GM23248 (cell line): ENCODE data around the gene BIRC6. TPM values are rescaled to one million over a fixed set of nuclear protein-coding genes. Genes with fewer than 3 reads are reported as not detected.

ENCODE experiments used
- DNase-seq: peaks from one replicate; pipeline ENCODE4 v3.0.0-alpha.2; 2015
- H2AFZ ChIP-seq: fragments of 200-600 bp; sonication (generic); 2 replicates; pipeline ENCODE4 v1.6.1; 2016; ENCODE audit warnings: antibody characterized with exemption
- H3F3A ChIP-seq: fragments of 200-600 bp; sonication (generic); 2 replicates; pipeline ENCODE4 v1.6.1; 2016; ENCODE audit warnings: mild to moderate bottlenecking, antibody characterized with exemption, mixed run types; ENCODE audit not compliant: insufficient read depth
- H3K27ac ChIP-seq: fragments of 200-600 bp; sonication (generic); 2 replicates; pipeline ENCODE4 v1.5.1; 2016; ENCODE audit warnings: mild to moderate bottlenecking
- H3K27me3 ChIP-seq: fragments of 200-600 bp; sonication (generic); replicated peaks from 2 replicates; pipeline ENCODE4 v1.6.1; 2016; ENCODE audit warnings: mild to moderate bottlenecking; ENCODE audit not compliant: insufficient read depth
- H3K36me3 ChIP-seq: fragments of 200-600 bp; sonication (generic); 2 replicates; pipeline ENCODE4 v1.6.1; 2016; ENCODE audit warnings: low read depth, mild to moderate bottlenecking
- H3K4me1 ChIP-seq: fragments of 200-600 bp; sonication (generic); 2 replicates; pipeline ENCODE4 v1.6.1; 2016; ENCODE audit warnings: mild to moderate bottlenecking; ENCODE audit not compliant: insufficient read depth
- H3K4me2 ChIP-seq: fragments of 200-600 bp; sonication (generic); one replicate; pipeline ENCODE4 v1.6.1; 2016; ENCODE audit warnings: mild to moderate bottlenecking; ENCODE audit not compliant: unreplicated experiment
- H3K4me3 ChIP-seq: fragments of 200-600 bp; sonication (generic); 2 replicates; pipeline ENCODE4 v1.5.1; 2016; ENCODE audit warnings: mild to moderate bottlenecking
- H3K79me2 ChIP-seq: fragments of 200-600 bp; sonication (generic); 2 replicates; pipeline ENCODE4 v1.6.1; 2016; ENCODE audit warnings: mild to moderate bottlenecking; ENCODE audit not compliant: insufficient read depth
- H3K9ac ChIP-seq: fragments of 200-600 bp; sonication (generic); 2 replicates; pipeline ENCODE4 v1.6.1; 2016; ENCODE audit warnings: mild to moderate bottlenecking
- H3K9me2 ChIP-seq: fragments of 200-600 bp; sonication (generic); 2 replicates; pipeline ENCODE4 v1.6.1; 2016; ENCODE audit warnings: mixed run types, mild to moderate bottlenecking, moderate library complexity; ENCODE audit not compliant: insufficient read depth
- H3K9me3 ChIP-seq: fragments of 200-600 bp; sonication (generic); one replicate; pipeline ENCODE4 v1.6.1; 2017; ENCODE audit warnings: low read depth
- H4K20me1 ChIP-seq: fragments of 200-600 bp; sonication (generic); 2 replicates; pipeline ENCODE4 v1.6.0; 2016; ENCODE audit not compliant: insufficient read depth
- EZH2 ChIP-seq: fragments of 200-600 bp; sonication (generic); IDR thresholded peaks from 2 replicates; pipeline ENCODE4 v1.6.1; 2018; ENCODE audit warnings: antibody characterized with exemption, mild to moderate bottlenecking; ENCODE audit not compliant: insufficient read depth, poor library complexity, severe bottlenecking
- EZH2phosphoT487 ChIP-seq: fragments of 200-600 bp; sonication (generic); IDR thresholded peaks from 2 replicates; pipeline ENCODE4 v1.6.1; 2018; ENCODE audit warnings: antibody characterized with exemption, moderate library complexity, mild to moderate bottlenecking, low read depth; ENCODE audit not compliant: insufficient read depth
- WGBS, 2 experiments: methylation state at CpG; one replicate each; pipeline ENCODE4 v1.1.6; 2015 to 2017; ENCODE audit warnings: low lambda C conversion rate in 2 of 2, low coverage in 1 of 2; ENCODE audit errors: missing lambda C conversion rate in 2 of 2; 5-methylcytosine and 5-hydroxymethylcytosine counted together
- in situ Hi-C: fragments of 300-500 bp; cut with MboI; formaldehyde crosslinking; loops from 2 replicates; pipeline ENCODE4 v1.15.0; 2020
- polyA plus RNA-seq: library from polyadenylated mRNA; unstranded; fragments of >200 nt; fragmentation: Nextera tagmentation; extraction: Ambion mirVana; gene quantifications from 2 replicates; pipeline ENCODE4 v1.2.1, GENCODE V29; 2016
- total RNA-seq: library from RNA; depleted of rRNA; stranded (reverse); fragments of >200 nt; shearing (Covaris generic); gene quantifications from 2 replicates; pipeline ENCODE4 v1.2.3, GENCODE V29; 2014

The BIRC6 gene
- total and polyA plus RNA-seq, 2 experiments from 2014 or later = 16.0 to 122 TPM

DNA sequence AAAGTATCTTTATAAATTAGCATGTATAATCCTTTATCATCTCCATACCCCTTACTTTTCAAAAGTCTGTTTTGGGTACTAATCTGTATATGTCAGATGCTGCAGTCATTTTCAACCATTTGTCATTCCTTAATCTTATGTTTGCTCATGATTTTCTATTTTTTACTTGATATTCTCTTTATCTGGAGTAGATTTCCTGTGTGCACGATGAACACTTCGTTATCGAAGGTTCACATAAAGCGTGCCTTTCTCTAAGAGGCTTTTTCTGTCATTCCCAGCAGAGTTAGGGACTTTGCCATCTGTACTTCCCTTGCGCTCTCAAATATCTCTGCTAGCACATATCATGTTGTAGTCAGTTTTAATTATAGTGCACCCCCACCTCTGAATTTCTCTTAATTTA is 123.2 kb downstream of the BIRC6 start:
- no peak overlapping the region for H3K9ac ChIP-seq
- H3K79me2 ChIP-seq = peaks cover 54% of the 10 kb centered on the region
- no peak for DNase-seq
- H3K4me2 ChIP-seq = no peak overlapping the region
- H3K4me1 ChIP-seq = peaks cover 27% of the 10 kb centered on the region
- no peaks in the 10 kb centered on the region for H4K20me1 ChIP-seq
- no peak overlapping the region for H3K4me3 ChIP-seq
- WGBS, 2 experiments = 97 to 100% methylated on average over 5 of the region's 5 CpGs
- in situ Hi-C loops = no loop called here
- peaks cover 56% of the 10 kb centered on the region for H3K36me3 ChIP-seq
- peak overlapping the region; percentile 72 for H3K27ac ChIP-seq
- no peaks in the 10 kb centered on the region for H3K27me3 ChIP-seq
- H2AFZ ChIP-seq = no peak overlapping the region
- H3K9me2 ChIP-seq = no peaks in the 10 kb centered on the region
- no peaks in the 10 kb centered on the region for H3K9me3 ChIP-seq
- TF ChIP-seq EZH2 = no peak
- no peak for TF ChIP-seq EZH2phosphoT487
- H3F3A ChIP-seq = peaks cover 47% of the 10 kb centered on the region

DNA sequence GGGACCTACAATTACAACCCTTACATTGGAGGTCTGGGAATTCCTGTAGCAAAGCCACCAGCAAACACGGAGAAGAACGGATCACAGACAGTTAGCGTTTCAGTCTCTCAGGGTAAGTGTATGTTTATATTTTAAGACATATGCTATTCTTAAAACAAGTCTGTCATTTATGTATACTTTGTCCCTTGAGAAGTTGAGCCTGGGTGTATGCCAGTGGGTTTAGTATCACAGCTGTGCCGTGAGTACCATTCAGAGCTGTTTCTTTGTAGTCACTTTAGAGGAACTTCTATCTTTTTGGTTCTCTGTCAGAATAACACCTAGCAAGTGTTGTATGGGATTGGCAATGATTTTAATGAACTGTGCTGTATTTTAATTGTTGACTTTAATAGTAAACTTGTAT is 125.6 kb downstream of the BIRC6 start:
- no peak overlapping the region for H3K4me3 ChIP-seq
- H3K9me2 ChIP-seq = no peaks in the 10 kb centered on the region
- WGBS, 2 experiments = 79 to 83% methylated on average over 4 of the region's 4 CpGs
- H3K9me3 ChIP-seq = no peaks in the 10 kb centered on the region
- H3K4me1 ChIP-seq = peaks cover 40% of the 10 kb centered on the region
- H2AFZ ChIP-seq = no peak overlapping the region
- H3K27ac ChIP-seq = no peak overlapping the region
- no peaks in the 10 kb centered on the region for H4K20me1 ChIP-seq
- no peak for TF ChIP-seq EZH2
- no peak for TF ChIP-seq EZH2phosphoT487
- peaks cover 45% of the 10 kb centered on the region for H3K79me2 ChIP-seq
- peaks cover 57% of the 10 kb centered on the region for H3F3A ChIP-seq
- H3K9ac ChIP-seq = no peak overlapping the region
- peaks cover 60% of the 10 kb centered on the region for H3K36me3 ChIP-seq
- no peaks in the 10 kb centered on the region for H3K27me3 ChIP-seq
- DNase-seq = no peak
- in situ Hi-C loops = no loop called here
- H3K4me2 ChIP-seq = no peak overlapping the region

DNA sequence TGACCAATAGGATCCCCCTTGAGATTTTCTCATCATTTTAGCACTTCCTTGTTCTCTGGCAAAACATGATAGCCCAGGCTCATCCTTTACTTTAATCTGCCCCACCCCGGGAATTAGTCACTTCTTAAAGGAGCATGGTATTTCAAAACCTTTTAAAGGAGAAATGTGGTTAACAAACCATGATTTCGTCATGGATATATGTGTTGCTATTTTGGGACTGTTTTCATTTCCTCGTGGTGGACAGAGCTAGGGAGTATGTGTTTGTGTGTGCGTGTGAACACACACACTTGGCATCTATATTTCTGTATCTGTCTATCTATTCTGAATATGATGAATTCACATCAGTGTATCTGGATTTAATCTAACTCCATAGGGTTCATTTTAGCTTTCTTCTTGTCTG is 128.1 kb downstream of the BIRC6 start:
- peak overlapping the region; percentile 70 for H3K9ac ChIP-seq
- peaks cover 22% of the 10 kb centered on the region for H3K4me1 ChIP-seq
- H3K4me3 ChIP-seq = peak overlapping the region; percentile 29; the same call in 1 of the 2 replicates
- peaks cover 53% of the 10 kb centered on the region for H3K79me2 ChIP-seq
- no peaks in the 10 kb centered on the region for H3K27me3 ChIP-seq
- peak overlapping the region; percentile 97 for H3K27ac ChIP-seq
- H3F3A ChIP-seq = peaks cover 35% of the 10 kb centered on the region
- in situ Hi-C loops = no loop called here
- 9 to 12% methylated on average over 4 of the region's 4 CpGs for WGBS, 2 experiments
- peak overlapping the region; percentile 32 for H3K4me2 ChIP-seq
- no peak overlapping the region for H2AFZ ChIP-seq
- H3K36me3 ChIP-seq = peaks cover 73% of the 10 kb centered on the region
- H4K20me1 ChIP-seq = no peaks in the 10 kb centered on the region
- DNase-seq = peak; percentile 97
- TF ChIP-seq EZH2phosphoT487 = no peak
- no peak for TF ChIP-seq EZH2
- H3K9me3 ChIP-seq = no peaks in the 10 kb centered on the region
- H3K9me2 ChIP-seq = no peaks in the 10 kb centered on the region

DNA sequence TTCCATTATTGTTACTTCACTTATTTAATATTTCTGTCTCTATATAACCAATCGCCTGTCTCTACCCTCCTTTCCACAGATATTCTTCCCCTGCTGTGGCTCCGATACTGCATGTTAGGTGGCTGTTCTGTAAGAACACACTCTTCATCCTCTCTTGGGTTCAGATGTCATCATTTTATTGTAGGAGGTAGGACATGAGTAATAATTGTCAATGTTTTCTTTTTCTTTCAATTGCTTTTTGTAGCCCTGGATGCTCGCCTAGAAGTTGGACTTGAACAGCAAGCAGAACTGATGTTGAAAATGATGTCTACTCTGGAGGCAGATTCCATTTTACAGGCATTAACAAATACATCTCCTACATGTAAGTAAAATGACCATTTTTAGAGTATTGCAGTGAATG is 128.6 kb downstream of the BIRC6 start:
- Histone ChIP-seq H3K4me1 (peaks cover 18% of the 10 kb centered on the region), H3K27me3 (no peaks in the 10 kb centered on the region), H3K27ac (peak overlapping the region; percentile 97), H3K79me2 (peaks cover 53% of the 10 kb centered on the region), H3F3A (peaks cover 33% of the 10 kb centered on the region), H2AFZ (no peak overlapping the region), H3K4me3 (peak overlapping the region; percentile 29; the same call in 1 of the 2 replicates), H3K9me3 (no peaks in the 10 kb centered on the region), H3K4me2 (peak overlapping the region; percentile 32), H4K20me1 (no peaks in the 10 kb centered on the region), H3K9me2 (no peaks in the 10 kb centered on the region), H3K9ac (peak overlapping the region; percentile 70), H3K36me3 (peaks cover 74% of the 10 kb centered on the region)
- no peak for TF ChIP-seq EZH2
- WGBS, 2 experiments = 75 to 79% methylated on average over 3 of the region's 3 CpGs
- in situ Hi-C loops = no loop called here
- peak; percentile 63 for DNase-seq

DNA sequence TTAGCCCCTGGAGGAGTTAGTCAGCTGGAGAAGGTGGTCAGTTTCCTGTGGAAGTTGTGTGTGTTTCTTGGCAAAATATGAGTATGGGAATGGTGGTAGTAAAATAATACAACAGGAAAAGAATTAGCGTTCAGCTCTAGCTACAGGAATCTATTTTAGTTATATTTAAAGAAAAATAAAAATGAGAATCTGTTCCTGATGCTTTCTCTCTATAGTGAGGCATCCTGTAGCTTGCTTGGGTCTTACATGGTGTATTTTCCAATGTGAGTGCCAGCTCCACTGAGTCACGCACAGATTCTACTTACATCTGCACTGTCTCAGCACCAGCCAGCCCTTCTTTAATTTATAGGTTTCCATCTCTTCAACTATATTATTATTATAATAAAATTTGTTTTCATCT is 132.2 kb downstream of the BIRC6 start:
- WGBS, 2 experiments = 98% methylated on average over 2 of the region's 2 CpGs
- H3F3A ChIP-seq = peaks cover 27% of the 10 kb centered on the region
- no peak overlapping the region for H3K27ac ChIP-seq
- peaks cover 70% of the 10 kb centered on the region for H3K36me3 ChIP-seq
- no peaks in the 10 kb centered on the region for H4K20me1 ChIP-seq
- H3K4me1 ChIP-seq = peaks cover 18% of the 10 kb centered on the region
- in situ Hi-C loops = no loop called here
- no peak overlapping the region for H3K4me3 ChIP-seq
- H2AFZ ChIP-seq = no peak overlapping the region
- H3K9me2 ChIP-seq = no peaks in the 10 kb centered on the region
- H3K4me2 ChIP-seq = no peak overlapping the region
- TF ChIP-seq EZH2phosphoT487 (no peak), EZH2 (no peak)
- no peaks in the 10 kb centered on the region for H3K27me3 ChIP-seq
- no peaks in the 10 kb centered on the region for H3K9me3 ChIP-seq
- DNase-seq = no peak
- H3K9ac ChIP-seq = no peak overlapping the region
- H3K79me2 ChIP-seq = peaks cover 25% of the 10 kb centered on the region
